IMR-90 (cell line): ENCODE measurements around the gene NFIA. TPM values are rescaled to one million over a fixed set of nuclear protein-coding genes. Genes with fewer than 3 reads are reported as not detected.

Experiments
- ATAC-seq: fragments of 200-7000 bp; cut with Tn5 transposase; 2 replicates; pipeline ENCODE4 v1.9.1; 2020; ENCODE audit warnings: low read depth, mild to moderate bottlenecking, moderate library complexity
- BruUV-seq: library from RNA; stranded (reverse); fragments of 400-500 nt; replicated peaks from 2 replicates; lab custom pipeline; 2021; lab: Mats Ljungman, UMichigan
- CTCF ChIA-PET: fragments of 300-600 bp; formaldehyde crosslinking; extraction: SDS; loops from one replicate; lab custom pipeline; 2021; ENCODE audit warnings: antibody characterized with exemption; lab: Yijun Ruan, JAX
- POLR2A ChIA-PET: fragments of 300-600 bp; sonication (Branson Sonifier 250); formaldehyde crosslinking; loops from one replicate; lab custom pipeline; 2022; ENCODE audit warnings: antibody characterized with exemption; ENCODE audit not compliant: unreplicated experiment; lab: Charles Lee
- DNase-seq: peaks from one replicate; pipeline ENCODE4 v3.0.0; 2013
- H2AFZ ChIP-seq: replicated peaks from 2 replicates; pipeline ENCODE3; 2013; ENCODE audit warnings: low read length, mild to moderate bottlenecking; ENCODE audit not compliant: poor library complexity
- H2AK5ac ChIP-seq: 2 replicates; pipeline ENCODE4 v1.6.1; 2013; ENCODE audit warnings: low read depth, low read length, inconsistent platforms
- H2AK9ac ChIP-seq: replicated peaks from 2 replicates; pipeline ENCODE3; 2013; ENCODE audit warnings: mild to moderate bottlenecking, low read depth, low read length, moderate library complexity; ENCODE audit not compliant: poor library complexity
- H2BK120ac ChIP-seq: 2 replicates; pipeline ENCODE4 v1.6.1; 2013; ENCODE audit warnings: low read depth, low read length, inconsistent platforms
- H2BK15ac ChIP-seq: 3 replicates; pipeline ENCODE4 v1.6.1; 2013; ENCODE audit warnings: low read depth, low read length, inconsistent platforms
- H2BK20ac ChIP-seq: 2 replicates; pipeline ENCODE4 v1.6.1; 2013; ENCODE audit warnings: low read depth, mild to moderate bottlenecking, inconsistent platforms, low read length, moderate library complexity
- H2BK5ac ChIP-seq: 2 replicates; pipeline ENCODE4 v1.6.1; 2013; ENCODE audit warnings: mild to moderate bottlenecking, low read depth, low read length, inconsistent platforms; ENCODE audit not compliant: poor library complexity, severe bottlenecking
- H3K14ac ChIP-seq: replicated peaks from 2 replicates; pipeline ENCODE4 v1.6.1; 2013; ENCODE audit warnings: low read depth, low read length, inconsistent platforms
- H3K18ac ChIP-seq: 2 replicates; pipeline ENCODE4 v1.6.1; 2013; ENCODE audit warnings: low read depth, low read length, control low read depth
- H3K23ac ChIP-seq: 2 replicates; pipeline ENCODE4 v1.6.1; 2013; ENCODE audit warnings: low read depth, low read length, inconsistent platforms
- H3K27ac ChIP-seq: 2 replicates; pipeline ENCODE4 v1.5.1; 2013; ENCODE audit warnings: mild to moderate bottlenecking, control low read depth, low read length; ENCODE audit not compliant: insufficient read depth
- H3K27me3 ChIP-seq: 2 replicates; pipeline ENCODE4 v1.6.1; 2013; ENCODE audit warnings: low read length; ENCODE audit not compliant: control insufficient read depth, insufficient read depth
- H3K36me3 ChIP-seq: 2 replicates; pipeline ENCODE4 v1.6.1; 2013; ENCODE audit warnings: low read length, mixed read lengths; ENCODE audit not compliant: control insufficient read depth, insufficient read depth
- H3K4ac ChIP-seq: 2 replicates; pipeline ENCODE4 v1.6.1; 2013; ENCODE audit warnings: low read depth, low read length, inconsistent platforms
- H3K4me1 ChIP-seq: 2 replicates; pipeline ENCODE4 v1.6.1; 2013; ENCODE audit warnings: low read length, mixed read lengths; ENCODE audit not compliant: control insufficient read depth, insufficient read depth
- H3K4me2 ChIP-seq: 2 replicates; pipeline ENCODE4 v1.6.1; 2013; ENCODE audit warnings: low read depth, mild to moderate bottlenecking, control low read depth, low read length, moderate library complexity
- H3K4me3 ChIP-seq: 2 replicates; pipeline ENCODE4 v1.5.1; 2013; ENCODE audit warnings: low read depth, mild to moderate bottlenecking, control low read depth, low read length, moderate library complexity; ENCODE audit not compliant: insufficient read depth
- H3K56ac ChIP-seq: 2 replicates; pipeline ENCODE4 v1.6.1; 2013; ENCODE audit warnings: low read length, inconsistent platforms; ENCODE audit not compliant: insufficient read depth; ENCODE audit errors: extremely low read depth
- H3K79me1 ChIP-seq, 2 experiments: 2 replicates each; pipeline ENCODE4 v1.6.1; 2013; ENCODE audit warnings: low read length in 2 of 2, inconsistent platforms in 1 of 2, low read depth in 1 of 2
- H3K9ac ChIP-seq: 2 replicates; pipeline ENCODE4 v1.6.1; 2013; ENCODE audit warnings: low read depth, low read length, control low read depth
- H3K9me1 ChIP-seq: 2 replicates; pipeline ENCODE4 v1.6.1; 2013; ENCODE audit warnings: low read length, inconsistent platforms; ENCODE audit not compliant: insufficient read depth
- H3K9me3 ChIP-seq: 2 replicates; pipeline ENCODE4 v1.6.1; 2013; ENCODE audit warnings: low read length; ENCODE audit not compliant: control insufficient read depth, insufficient read depth
- H4K20me1 ChIP-seq: 2 replicates; pipeline ENCODE4 v1.6.1; 2013; ENCODE audit warnings: low read length, inconsistent platforms; ENCODE audit not compliant: insufficient read depth
- H4K5ac ChIP-seq: 2 replicates; pipeline ENCODE4 v1.6.1; 2013; ENCODE audit warnings: mild to moderate bottlenecking, low read depth, low read length, control low read depth
- H4K8ac ChIP-seq, 2 experiments: 2 replicates each; pipeline ENCODE4 v1.6.1; 2013; ENCODE audit warnings: low read depth in 2 of 2, low read length in 2 of 2, control low read depth in 1 of 2, inconsistent platforms in 1 of 2
- H4K91ac ChIP-seq: 2 replicates; pipeline ENCODE4 v1.6.1; 2013; ENCODE audit warnings: low read depth, low read length, inconsistent platforms; ENCODE audit not compliant: insufficient read depth
- BHLHE40 ChIP-seq: fragments of 150-350 bp; IDR thresholded peaks from 2 replicates; pipeline ENCODE4 v1.6.1; 2016; ENCODE audit warnings: mild to moderate bottlenecking, low read depth, low read length
- CEBPB ChIP-seq: IDR thresholded peaks from 2 replicates; pipeline ENCODE4 v1.6.1; 2012; ENCODE audit warnings: low read depth, low read length, improper control_type of control experiment
- NFE2L2 ChIP-seq: fragments of 150-350 bp; IDR thresholded peaks from 2 replicates; pipeline ENCODE4 v1.6.1; 2016; ENCODE audit warnings: low read depth, mild to moderate bottlenecking, low read length
- WGBS, 2 experiments: methylation state at CpG; one replicate each; pipeline versions ENCODE4 v1.1.5 to v1.1.7; 2013; ENCODE audit warnings: missing lambda C conversion rate in 2 of 2; ENCODE audit not compliant: insufficient read length in 1 of 2; ENCODE audit errors: extremely low coverage in 2 of 2; 5-methylcytosine and 5-hydroxymethylcytosine counted together
- dilution Hi-C: fragments of 300-500 bp; cut with HindIII; formaldehyde crosslinking; loops from one replicate; pipeline ENCODE4 v1.14.3; 2018; ENCODE audit warnings: low sequenced_read_pairs; ENCODE audit not compliant: unreplicated experiment
- in situ Hi-C: fragments of 300-500 bp; cut with MboI; formaldehyde crosslinking; loops from 3 replicates; pipeline ENCODE4 v1.14.3; 2019; ENCODE audit warnings: low sequenced_read_pairs, inconsistent platforms, mixed read lengths
- intact Hi-C: fragments of 100-400 bp; cut with micrococcal nuclease; formaldehyde crosslinking; loops from 2 replicates; pipeline ENCODE4 v1.10.0; 2022
- polyA plus RNA-seq, 3 experiments: library from polyadenylated mRNA; depleted of rRNA; stranded (reverse); fragments of >200 nt; gene quantifications; 2 replicates each; pipeline ENCODE4 v1.2.3, GENCODE V29; 2012; ENCODE audit warnings: low replicate concordance in 1 of 3
- total RNA-seq: library from RNA; depleted of rRNA; stranded (reverse); fragments of >200 nt; gene quantifications from 2 replicates; pipeline ENCODE4 v1.2.3, GENCODE V29; 2012

The NFIA gene
- total and polyA plus RNA-seq, 2 of the 4 experiments (the other 2 are of a cell fraction) = 1.6 to 2.2 TPM

GRCh38 chr1:61141288-61142042, 59.1 kb downstream of the NFIA start:
- peak; percentile 35 for DNase-seq
- no peak for TF ChIP-seq BHLHE40
- TF ChIP-seq CEBPB = peak; percentile 27; the same call in 1 of the 2 replicates
- TF ChIP-seq NFE2L2 = 0 out of 2 replicates have a peak, but pooled peaks have one; percentile 39
- peak; percentile 48 for ATAC-seq
- H2AK9ac ChIP-seq = no peak overlapping the region
- no peak overlapping the region for H2BK120ac ChIP-seq
- no peaks in the 10 kb centered on the region for H3K9me1 ChIP-seq
- no peak overlapping the region for H3K56ac ChIP-seq
- H4K8ac ChIP-seq = no peak overlapping the region
- H3K27ac ChIP-seq = no peak overlapping the region
- H3K4me1 ChIP-seq = peaks cover 3% of the 10 kb centered on the region; the same call in 1 of the 2 replicates
- no peaks in the 10 kb centered on the region; the same call in 1 of the 2 replicates for H4K20me1 ChIP-seq
- H3K9me3 ChIP-seq = no peaks in the 10 kb centered on the region
- no peak overlapping the region for H2AFZ ChIP-seq
- no peak overlapping the region for H2BK20ac ChIP-seq
- intact Hi-C loops = no loop called here
- no peaks in the 10 kb centered on the region for H3K27me3 ChIP-seq
- whole genome bisulfite sequencing, 2 experiments = no CpG with 5 or more reads among the region's 9 CpGs
- no peak overlapping the region for H3K4me2 ChIP-seq
- H4K91ac ChIP-seq = no peak overlapping the region
- ChIA-PET POLR2A (no interaction called here), CTCF (interaction anchor here (0.6 to 0.7 kb wide), 2 partner anchors 52 to 286 kb away, joined by 3 read pairs; no protein-coding TSS in a partner anchor)
- H3K4ac ChIP-seq = no peak overlapping the region
- dilution Hi-C loops = no loop called here
- H3K14ac ChIP-seq = no peak overlapping the region
- no peak overlapping the region for H2BK15ac ChIP-seq
- H2AK5ac ChIP-seq = no peak overlapping the region
- H2BK5ac ChIP-seq = no peak overlapping the region
- no peak overlapping the region for H3K9ac ChIP-seq
- in situ Hi-C loops = no loop called here
- H3K4me3 ChIP-seq = no peak overlapping the region
- no peak overlapping the region for H3K23ac ChIP-seq
- BruUV-seq = no TSS peak
- H4K5ac ChIP-seq = no peak overlapping the region; the same call in 1 of the 2 replicates
- H3K79me1 ChIP-seq = no peaks in the 10 kb centered on the region
- no peaks in the 10 kb centered on the region for H3K36me3 ChIP-seq
- H3K18ac ChIP-seq = no peak overlapping the region; the same call in 1 of the 2 replicates
